ENCODE data around the gene CFAP54. TPM values are rescaled to one million over a fixed set of nuclear protein-coding genes. Genes with fewer than 3 reads are reported as not detected.
"Not testable (repeated sequence)": the region's sequence is repeated elsewhere in the genome, so short reads cannot be mapped to it uniquely, and the experiment has no call there.

The CFAP54 gene
- total RNA-seq = under 1 TPM; 0.26 to 0.52 TPM

- Mint-ChIP-seq H3K9me3 (no peaks in the 10 kb centered on the region), H3K27ac (peak within 1 kb of the TSS; percentile 11), H3K4me1 (peaks cover 14% of the 10 kb centered on the region), H3K4me3 (peak within 1 kb of the TSS; percentile 83), H3K36me3 (no peaks in the 10 kb centered on the region), H3K27me3 (no peaks in the 10 kb centered on the region)
- peak; percentile 93 for DNase-seq
Measured at GRCh38 chr12:96489392-96490056, at the start of gene CFAP54. Gene CFAP54 (plus strand): TSS chr12:96489577. CDS start chr12:96489610, 33 bp downstream.

GRCh38 chr12:96441816-96442215 is 47.6 kb upstream of the CFAP54 start:
- Mint-ChIP-seq H3K27me3 (no peaks in the 10 kb centered on the region), H3K9me3 (peaks cover 1% of the 10 kb centered on the region), H3K4me1 (peaks cover 36% of the 10 kb centered on the region), H3K36me3 (peaks cover 4% of the 10 kb centered on the region), H3K4me3 (no peak overlapping the region), H3K27ac (peak overlapping the region; percentile 4)
- no peak for DNase-seq

- Mint-ChIP-seq H3K27ac (no peak overlapping the region), H3K9me3 (peaks cover 1% of the 10 kb centered on the region), H3K4me3 (no peak overlapping the region), H3K4me1 (peaks cover 34% of the 10 kb centered on the region), H3K36me3 (peaks cover 4% of the 10 kb centered on the region), H3K27me3 (no peaks in the 10 kb centered on the region)
- no peak for DNase-seq
Measured at GRCh38 chr12:96442906-96443305, 46.5 kb upstream of the CFAP54 start.

GRCh38 chr12:96444399-96444798 is 45.0 kb upstream of the CFAP54 start:
- H3K4me1 Mint-ChIP-seq = peaks cover 30% of the 10 kb centered on the region
- H3K27me3 Mint-ChIP-seq = no peaks in the 10 kb centered on the region
- peaks cover 4% of the 10 kb centered on the region for H3K36me3 Mint-ChIP-seq
- no peak for DNase-seq
- peak overlapping the region; percentile 36 for H3K27ac Mint-ChIP-seq
- peaks cover 1% of the 10 kb centered on the region for H3K9me3 Mint-ChIP-seq
- no peak overlapping the region for H3K4me3 Mint-ChIP-seq

GRCh38 chr12:96445691-96446583 is 43.4 kb upstream of the CFAP54 start:
- DNase-seq = peak; percentile 44
- peak overlapping the region; percentile 50 for H3K4me3 Mint-ChIP-seq
- peak overlapping the region; percentile 95 for H3K27ac Mint-ChIP-seq
- H3K9me3 Mint-ChIP-seq = peaks cover 1% of the 10 kb centered on the region
- H3K4me1 Mint-ChIP-seq = peaks cover 30% of the 10 kb centered on the region
- no peaks in the 10 kb centered on the region for H3K27me3 Mint-ChIP-seq
- peaks cover 1% of the 10 kb centered on the region for H3K36me3 Mint-ChIP-seq

GRCh38 chr12:96447256-96447655 is 42.1 kb upstream of the CFAP54 start:
- Mint-ChIP-seq H3K27ac (no peak overlapping the region), H3K4me3 (no peak overlapping the region), H3K4me1 (peaks cover 25% of the 10 kb centered on the region), H3K36me3 (peaks cover 1% of the 10 kb centered on the region), H3K27me3 (no peaks in the 10 kb centered on the region), H3K9me3 (peaks cover 2% of the 10 kb centered on the region)
- DNase-seq = no peak

DNA sequence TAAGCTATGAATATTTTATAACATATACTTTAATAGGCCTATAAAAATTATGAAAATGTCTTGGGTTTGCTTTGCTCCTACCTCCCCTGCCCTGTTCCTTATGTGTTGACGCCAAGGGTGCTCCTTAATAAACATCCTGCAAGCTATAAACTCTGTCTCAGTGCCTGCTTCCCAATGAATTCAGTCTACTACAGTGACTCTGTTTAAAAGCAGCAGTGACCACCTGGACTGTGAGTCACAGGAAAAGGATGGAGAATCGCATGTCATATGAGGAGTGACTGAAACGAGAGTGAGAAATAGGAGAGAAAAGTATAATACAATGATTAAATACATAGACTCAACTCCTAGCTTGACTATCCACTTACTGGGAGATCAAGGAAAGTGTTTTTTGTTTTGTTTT is 41.1 kb upstream of the CFAP54 start:
- Mint-ChIP-seq H3K27me3 (no peaks in the 10 kb centered on the region), H3K27ac (no peak overlapping the region), H3K9me3 (peaks cover 2% of the 10 kb centered on the region)

DNA sequence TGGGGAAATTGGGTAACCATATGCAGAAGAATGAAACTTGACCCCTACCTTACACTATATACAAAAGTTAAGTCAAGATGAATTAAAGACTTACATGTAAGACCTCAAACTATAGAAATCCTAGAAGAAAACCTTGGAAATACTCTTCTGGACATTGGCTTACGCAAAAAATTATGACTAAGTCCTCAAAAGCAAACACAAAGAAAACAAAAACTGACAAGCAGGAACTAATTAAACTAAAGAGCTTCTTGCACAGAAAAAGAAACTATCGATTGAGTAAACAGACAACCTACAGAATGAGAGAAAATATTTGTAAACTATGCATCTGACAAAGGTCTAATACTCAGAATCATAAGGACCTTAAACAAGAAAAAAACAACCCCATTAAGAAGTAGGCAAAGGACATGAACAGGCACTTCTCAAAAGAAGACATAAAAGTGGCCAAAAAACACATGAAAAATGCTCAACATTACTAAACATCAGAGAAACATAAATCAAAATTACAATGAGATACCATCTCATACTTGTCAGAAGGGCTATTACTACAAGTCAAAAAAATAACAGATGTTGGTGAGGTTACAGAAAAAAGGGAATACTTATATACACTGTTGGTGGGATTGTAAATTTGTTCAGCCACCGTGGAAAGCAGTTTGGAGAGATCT is 37.0 kb upstream of the CFAP54 start:
- Mint-ChIP-seq H3K36me3 (no peaks in the 10 kb centered on the region), H3K4me1 (peaks cover 4% of the 10 kb centered on the region), H3K9me3 (peaks cover 2% of the 10 kb centered on the region), H3K27me3 (no peaks in the 10 kb centered on the region), H3K4me3 (no peak overlapping the region), H3K27ac (no peak overlapping the region)
- no peak for DNase-seq

More for the DNA sequence above, 41.1 kb upstream of the CFAP54 start:
- H3K4me3 Mint-ChIP-seq = no peak overlapping the region
- no peak for DNase-seq
- peaks cover 1% of the 10 kb centered on the region for H3K36me3 Mint-ChIP-seq
- peaks cover 19% of the 10 kb centered on the region for H3K4me1 Mint-ChIP-seq

GRCh38 chr12:96454396-96454795 is 35.0 kb upstream of the CFAP54 start:
- Mint-ChIP-seq H3K27me3 (no peaks in the 10 kb centered on the region), H3K4me3 (no peak overlapping the region), H3K4me1 (peaks cover 4% of the 10 kb centered on the region), H3K36me3 (no peaks in the 10 kb centered on the region), H3K9me3 (peaks cover 2% of the 10 kb centered on the region), H3K27ac (no peak overlapping the region)
- DNase-seq = no peak

- Mint-ChIP-seq H3K4me1 (peaks cover 4% of the 10 kb centered on the region), H3K36me3 (no peaks in the 10 kb centered on the region), H3K9me3 (no peaks in the 10 kb centered on the region), H3K4me3 (no peak overlapping the region), H3K27me3 (no peaks in the 10 kb centered on the region), H3K27ac (no peak overlapping the region)
- no peak for DNase-seq
Measured at GRCh38 chr12:96456265-96456974, 33.0 kb upstream of the CFAP54 start.

DNA sequence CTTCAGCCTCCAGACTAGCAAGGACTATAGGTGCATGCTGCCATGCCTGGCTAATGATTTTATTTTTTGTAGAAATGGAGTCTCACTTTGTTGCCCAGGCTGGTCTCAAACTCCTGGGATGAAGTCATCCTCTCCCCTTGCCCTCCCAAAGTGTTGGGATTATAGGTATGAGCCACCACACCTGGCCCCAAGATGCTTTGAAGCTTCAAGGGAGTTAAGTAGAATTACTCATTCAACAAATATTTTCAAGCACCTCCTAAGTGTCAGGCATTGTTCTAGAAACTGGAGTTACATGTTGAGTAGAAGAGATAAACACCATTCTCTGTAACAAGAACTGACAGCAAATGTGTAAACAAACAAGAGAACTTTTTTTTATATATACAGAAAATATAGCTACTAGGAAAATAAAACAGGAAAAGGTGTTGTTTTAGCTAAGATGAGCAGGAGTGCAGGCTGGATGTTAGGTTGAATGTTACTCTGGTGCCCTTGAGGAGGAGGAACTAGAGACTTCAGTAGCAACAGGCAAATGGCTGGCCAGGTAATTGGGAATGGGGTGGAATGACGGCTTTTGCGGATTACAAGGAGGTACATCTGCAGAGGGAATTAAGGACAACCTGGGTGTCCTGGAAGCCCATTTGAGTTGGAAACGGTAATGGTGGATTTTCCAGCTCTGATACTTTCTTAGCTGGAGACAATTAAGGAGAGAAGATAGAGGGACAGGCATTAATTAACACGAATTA is 32.0 kb upstream of the CFAP54 start:
- no peaks in the 10 kb centered on the region for H3K9me3 Mint-ChIP-seq
- no peak for DNase-seq
- no peak overlapping the region for H3K27ac Mint-ChIP-seq
- H3K27me3 Mint-ChIP-seq = no peaks in the 10 kb centered on the region
- peaks cover 4% of the 10 kb centered on the region for H3K4me1 Mint-ChIP-seq
- H3K36me3 Mint-ChIP-seq = no peaks in the 10 kb centered on the region
- H3K4me3 Mint-ChIP-seq = no peak overlapping the region

- DNase-seq, H3K27me3 Mint-ChIP-seq, H3K27ac Mint-ChIP-seq, H3K36me3 Mint-ChIP-seq, H3K4me1 Mint-ChIP-seq, H3K9me3 Mint-ChIP-seq, H3K4me3 Mint-ChIP-seq: not testable (repeated sequence)
Measured at GRCh38 chr12:96459281-96459680, 30.1 kb upstream of the CFAP54 start.

- Mint-ChIP-seq H3K9me3 (no peaks in the 10 kb centered on the region), H3K27me3 (no peaks in the 10 kb centered on the region), H3K4me3 (no peak overlapping the region), H3K27ac (no peak overlapping the region), H3K4me1 (peaks cover 2% of the 10 kb centered on the region), H3K36me3 (no peaks in the 10 kb centered on the region)
- DNase-seq = no peak
Measured at GRCh38 chr12:96462571-96463280, 26.7 kb upstream of the CFAP54 start.

GRCh38 chr12:96465896-96466295 is 23.5 kb upstream of the CFAP54 start:
- H3K27ac Mint-ChIP-seq = no peak overlapping the region
- H3K9me3 Mint-ChIP-seq = peaks cover 7% of the 10 kb centered on the region
- peaks cover 5% of the 10 kb centered on the region for H3K36me3 Mint-ChIP-seq
- DNase-seq = no peak
- H3K4me1 Mint-ChIP-seq = peaks cover 2% of the 10 kb centered on the region
- no peaks in the 10 kb centered on the region for H3K27me3 Mint-ChIP-seq
- no peak overlapping the region for H3K4me3 Mint-ChIP-seq
